Measurements from ENCODE around the gene SLC15A4.
A peak's percentile ranks its signal among the peaks of the same experiment; 100 is the strongest.
"Not testable (repeated sequence)": the region's sequence is repeated elsewhere in the genome, so short reads cannot be mapped to it uniquely, and the experiment has no call there.

The SLC15A4 gene

DNA sequence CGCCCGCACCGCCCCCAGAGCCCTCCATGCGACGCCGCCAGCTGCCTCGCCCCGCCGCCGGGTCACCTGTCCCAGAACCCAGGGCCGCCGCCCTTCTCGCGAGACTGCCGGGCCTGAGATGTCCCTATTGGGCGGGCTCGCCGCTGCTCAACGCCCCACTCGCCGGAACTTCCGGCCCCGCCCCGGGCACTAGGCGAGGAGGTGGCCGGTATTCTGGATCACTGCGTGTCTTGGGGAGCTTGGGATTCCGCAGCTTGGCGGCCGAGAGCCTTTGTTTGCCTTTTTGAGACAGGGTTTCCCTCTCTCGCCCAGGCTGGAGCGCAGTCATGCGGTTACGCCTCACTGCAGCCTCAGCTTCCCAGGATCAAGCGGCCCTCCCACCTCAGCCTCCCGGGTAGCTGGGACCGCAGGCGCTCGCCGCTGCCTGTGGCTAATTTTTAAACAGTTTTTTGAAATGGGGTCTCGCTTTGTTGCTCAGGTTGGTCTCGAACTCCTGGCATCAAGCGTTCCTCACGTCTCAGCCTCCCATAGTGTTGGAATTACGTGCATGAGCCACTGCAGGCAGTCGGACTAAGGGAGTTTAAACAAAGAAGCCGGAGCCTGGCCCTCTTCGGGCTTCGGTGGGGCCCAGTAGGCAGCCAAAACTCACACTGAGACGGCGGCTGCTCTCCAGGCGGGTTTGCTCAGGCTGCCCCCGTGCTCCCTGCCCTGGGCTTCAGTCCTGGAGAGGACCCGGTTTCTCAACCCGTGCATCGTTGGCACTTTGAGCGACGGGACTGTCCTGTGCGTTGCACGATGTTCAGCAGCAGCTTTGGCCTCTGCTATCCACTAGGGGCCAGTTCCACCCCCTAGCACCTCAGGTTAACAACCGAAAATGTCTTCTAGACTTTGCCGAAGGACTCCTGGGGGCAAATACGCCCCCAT lies at the start of gene SLC15A4:
TSS of gene SLC15A4 (minus strand) at position 43 of the 924 bp plus-strand sequence. CDS start at position 28, 15 bp downstream.
- DNase-seq: peak; percentile 89

DNA sequence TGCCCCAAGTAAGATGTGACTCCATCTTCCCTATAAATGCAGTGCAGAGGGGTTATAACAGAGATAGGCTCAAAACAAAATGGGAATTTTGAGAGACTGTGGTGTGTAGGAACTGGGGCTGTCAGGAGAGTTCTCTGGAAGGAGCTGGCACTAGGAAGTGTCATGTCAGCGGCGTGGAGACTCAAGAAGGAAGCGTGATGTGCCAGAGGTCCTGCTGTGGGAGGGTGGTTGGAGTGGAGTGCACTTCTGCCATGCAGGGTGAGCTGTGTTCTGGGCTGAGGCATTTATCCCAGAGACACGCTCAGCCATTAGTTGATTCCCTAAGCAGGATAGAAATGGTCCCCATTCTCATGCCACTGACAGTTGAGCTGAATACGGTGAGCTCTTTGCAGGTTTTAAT lies 48.5 kb upstream of the SLC15A4 start:
- DNase-seq: no peak

DNA sequence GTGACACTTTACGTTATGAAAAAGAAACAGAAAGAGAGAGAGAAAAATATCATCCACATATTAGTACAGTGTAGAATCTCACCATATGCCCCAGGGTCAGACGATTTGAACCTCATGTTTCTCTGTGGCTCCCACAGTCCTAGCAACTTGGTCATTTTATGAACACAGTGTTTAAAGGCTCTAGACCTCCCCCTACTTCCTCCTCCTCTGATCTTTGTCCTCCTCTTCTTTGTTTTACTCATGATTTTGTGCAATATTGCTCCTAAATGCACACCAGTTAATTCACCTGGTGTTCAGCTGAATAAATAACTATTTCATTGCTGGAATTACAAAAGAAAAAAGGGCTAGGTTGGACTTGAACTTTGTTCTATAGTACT lies 47.7 kb upstream of the SLC15A4 start:
- no peak for DNase-seq

DNA sequence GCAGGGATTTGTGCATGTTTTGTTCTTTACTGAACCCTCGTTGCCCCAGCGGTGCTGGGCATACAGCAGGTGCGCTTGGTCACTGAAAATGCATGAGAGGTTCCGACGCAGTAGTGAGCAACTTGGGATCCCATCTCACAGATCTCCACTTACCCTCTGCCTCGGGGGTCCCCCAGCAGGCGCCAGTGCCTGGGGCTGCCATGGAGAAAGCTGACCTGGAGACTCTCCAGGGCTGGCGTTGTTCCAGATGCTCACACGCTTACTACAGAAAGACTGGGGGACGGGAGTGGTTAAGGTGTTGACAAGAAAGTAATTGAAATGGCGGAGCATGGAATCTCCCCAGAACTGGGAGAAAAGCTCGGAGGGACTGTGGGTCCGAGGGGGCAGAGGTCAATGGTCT lies 43.7 kb upstream of the SLC15A4 start:
- no peak for DNase-seq

DNA sequence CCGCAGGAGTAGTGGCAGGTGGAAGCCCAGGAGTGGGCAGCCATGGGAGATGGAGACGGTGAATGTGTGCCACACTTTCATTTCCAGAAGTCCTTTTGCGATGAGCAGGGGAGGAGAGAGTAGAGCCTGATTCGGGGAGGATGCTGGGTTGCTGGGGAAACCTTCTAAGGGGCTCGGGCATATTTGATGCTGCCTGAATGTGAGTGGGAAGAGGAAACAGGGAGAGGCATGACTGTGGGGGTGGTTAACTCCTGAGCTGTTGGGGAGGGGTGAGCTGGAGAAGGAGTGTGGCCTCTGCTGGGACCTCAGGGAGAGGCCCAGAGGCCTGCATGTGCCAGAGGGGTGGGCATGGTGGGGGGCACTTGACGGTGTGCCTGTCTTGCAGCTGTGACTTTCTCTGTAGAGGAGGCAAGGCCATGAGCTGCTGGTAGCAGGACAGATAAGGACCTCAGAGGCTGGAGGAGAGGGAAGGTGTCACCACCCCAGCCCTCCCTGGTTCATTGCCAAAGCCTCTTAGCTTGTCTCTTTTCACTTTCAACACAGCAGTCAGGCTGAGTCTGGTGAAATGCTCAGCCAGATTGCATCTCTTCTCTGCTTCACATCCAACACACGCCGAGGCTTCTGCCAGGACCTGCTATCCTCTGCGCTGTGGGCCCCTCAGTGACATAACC lies 40.9 kb upstream of the SLC15A4 start:
- DNase-seq: no peak

DNA sequence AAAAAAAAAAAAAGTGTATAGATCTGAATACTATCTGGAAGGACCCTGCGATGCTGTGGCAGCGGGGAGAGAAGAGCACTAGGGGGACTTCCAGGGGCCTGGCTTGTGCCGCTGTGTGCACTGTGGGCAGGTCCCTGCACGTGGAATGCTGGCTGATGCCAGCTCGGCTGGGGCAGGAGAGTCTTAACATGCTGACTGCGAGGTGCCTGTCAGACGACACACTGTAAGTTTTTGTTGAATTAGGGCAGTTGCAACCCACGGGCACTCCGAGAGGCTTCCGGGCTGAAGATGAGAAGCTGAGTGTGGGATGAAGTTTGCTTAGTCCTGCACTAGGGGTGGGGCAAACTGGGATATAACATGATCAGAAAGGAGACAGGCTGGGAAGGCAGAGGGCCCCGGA lies 40.2 kb upstream of the SLC15A4 start:
- no peak for DNase-seq

DNA sequence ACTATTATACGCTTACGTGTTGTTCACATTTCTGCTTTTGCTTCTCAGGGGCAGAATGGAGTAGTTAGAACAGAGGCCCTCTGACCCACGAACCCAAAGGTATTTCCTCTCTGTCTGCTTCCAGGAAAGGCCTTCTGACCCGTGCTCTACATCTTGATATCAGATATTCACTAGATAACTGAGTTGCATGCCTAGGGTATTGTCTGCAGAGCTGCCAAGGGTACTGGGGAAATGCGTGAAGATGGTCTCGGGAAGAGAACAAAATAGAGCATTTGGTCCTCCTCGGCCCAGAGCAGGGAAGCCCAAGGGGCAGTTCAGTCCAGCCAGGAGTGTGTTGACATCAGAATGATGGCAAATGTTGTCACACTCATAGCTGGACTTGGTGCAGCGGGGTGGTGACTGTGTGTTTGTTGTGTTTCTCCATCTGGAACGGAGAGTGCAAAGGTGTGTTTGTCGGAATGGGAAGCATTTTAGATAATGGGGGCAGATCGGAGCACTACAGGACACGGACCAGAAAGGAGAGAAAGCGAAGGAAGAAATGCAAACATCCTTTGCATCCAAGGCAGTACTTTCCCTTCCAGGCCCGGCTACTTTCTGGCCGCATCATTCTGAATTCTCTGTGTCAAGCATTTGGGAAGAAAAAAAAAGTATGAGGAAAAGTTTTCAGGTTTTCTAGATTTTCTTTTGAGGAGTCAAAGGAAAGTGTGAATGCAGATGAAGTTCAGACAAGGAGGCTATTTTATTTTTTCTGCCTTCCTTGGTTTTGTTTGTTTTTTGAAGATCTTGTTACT lies 37.7 kb upstream of the SLC15A4 start:
- DNase-seq: no peak

DNA sequence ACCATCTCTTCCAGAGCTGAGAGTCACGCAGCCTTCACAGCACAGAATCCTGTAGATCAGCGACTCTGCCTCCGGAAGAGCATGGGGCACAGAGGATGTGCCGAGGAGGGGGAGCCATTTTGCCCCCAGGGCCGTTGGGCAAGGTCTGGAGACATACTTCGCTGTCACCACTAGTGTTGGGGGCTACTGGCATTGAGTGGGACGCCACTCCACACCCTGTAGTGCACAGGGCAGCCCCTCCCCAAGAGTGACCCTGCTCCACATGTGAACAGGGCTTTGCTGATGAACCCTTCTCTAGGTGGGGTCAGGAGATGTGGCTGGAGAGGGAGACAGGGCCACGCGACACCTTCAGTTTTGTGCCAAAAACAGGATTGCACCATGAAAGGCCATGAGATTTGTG lies 35.6 kb upstream of the SLC15A4 start:
- DNase-seq: no peak

DNA sequence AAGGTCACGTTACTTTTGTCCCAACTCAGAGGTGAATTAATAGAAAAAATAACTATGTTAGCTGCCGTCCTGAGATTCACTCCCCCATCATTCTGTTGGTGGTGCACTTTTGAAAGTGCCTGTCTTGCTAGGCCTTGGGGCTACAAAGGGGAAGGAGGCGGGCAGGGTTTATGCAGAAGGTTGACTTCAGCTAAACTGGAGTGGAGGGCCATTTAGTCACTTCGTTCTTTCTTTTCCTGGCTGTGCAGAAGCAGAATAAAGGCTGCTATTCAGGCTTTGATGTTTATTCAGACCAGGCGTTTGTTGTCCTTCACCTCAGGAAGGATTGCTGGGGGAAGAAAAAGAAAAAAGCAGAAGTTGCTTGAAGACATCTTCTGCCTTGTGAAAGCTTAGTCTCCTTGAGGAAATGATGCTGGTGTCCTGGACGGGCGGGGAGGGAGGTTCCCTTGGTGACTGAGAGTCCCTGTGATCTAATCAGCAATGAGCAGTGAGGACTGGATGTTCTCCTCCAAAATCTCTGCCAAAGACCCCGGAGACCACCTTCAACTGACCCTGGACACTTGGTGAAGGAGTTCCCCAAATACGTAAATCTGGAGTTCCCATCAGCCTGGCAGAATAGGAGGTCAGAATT lies 33.5 kb upstream of the SLC15A4 start:
- no peak for DNase-seq

DNA sequence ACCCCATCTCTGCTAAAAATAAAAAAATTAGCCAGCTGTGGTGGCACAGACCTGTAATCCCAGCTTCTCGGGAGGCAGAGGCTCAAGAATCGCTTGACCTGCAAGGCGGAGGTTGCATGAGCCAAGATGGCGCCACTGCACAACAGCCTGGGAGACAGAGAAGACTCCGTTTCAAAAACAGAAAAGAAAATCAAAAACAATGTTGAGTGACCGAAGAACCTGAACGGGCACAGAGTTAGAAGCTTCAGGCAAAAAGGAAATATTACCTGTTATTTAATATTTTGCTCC lies 33.0 kb upstream of the SLC15A4 start:
- DNase-seq: no peak

DNA sequence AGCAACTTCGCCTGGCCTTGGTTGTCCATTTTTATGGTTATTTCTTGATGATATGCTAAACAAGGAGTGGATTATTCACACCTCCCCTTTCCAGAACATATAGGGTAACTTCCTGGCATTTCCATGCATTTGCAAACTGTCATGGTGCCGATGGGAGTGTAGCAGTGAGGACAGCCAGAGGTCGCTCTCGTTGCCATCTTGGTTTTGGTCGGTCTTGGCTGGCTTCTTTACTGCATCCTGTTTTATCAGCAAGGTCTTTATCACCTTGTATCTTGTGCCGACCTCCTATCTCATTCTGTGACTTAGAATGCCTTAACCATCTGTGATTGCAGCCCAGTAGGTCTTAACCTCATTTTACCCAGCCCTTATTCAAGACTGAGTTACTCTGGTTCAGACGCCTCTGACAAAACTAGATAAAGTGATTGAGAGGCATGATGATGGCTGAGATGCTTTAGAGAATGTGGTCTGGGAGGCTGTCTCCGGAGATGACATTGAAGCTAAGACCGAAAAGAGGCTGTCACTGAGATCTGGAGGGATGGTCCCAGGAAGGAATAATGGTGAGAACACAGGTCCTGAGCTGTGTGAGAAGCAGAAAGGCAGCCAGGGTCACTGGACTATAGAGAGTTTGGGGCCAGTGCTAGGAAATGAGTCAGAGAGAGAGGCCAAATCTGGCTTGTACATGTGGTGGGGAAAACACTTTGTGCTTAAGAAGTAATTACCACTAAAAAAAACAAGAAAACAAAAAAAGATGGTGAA lies 32.5 kb upstream of the SLC15A4 start:
- DNase-seq: no peak

DNA sequence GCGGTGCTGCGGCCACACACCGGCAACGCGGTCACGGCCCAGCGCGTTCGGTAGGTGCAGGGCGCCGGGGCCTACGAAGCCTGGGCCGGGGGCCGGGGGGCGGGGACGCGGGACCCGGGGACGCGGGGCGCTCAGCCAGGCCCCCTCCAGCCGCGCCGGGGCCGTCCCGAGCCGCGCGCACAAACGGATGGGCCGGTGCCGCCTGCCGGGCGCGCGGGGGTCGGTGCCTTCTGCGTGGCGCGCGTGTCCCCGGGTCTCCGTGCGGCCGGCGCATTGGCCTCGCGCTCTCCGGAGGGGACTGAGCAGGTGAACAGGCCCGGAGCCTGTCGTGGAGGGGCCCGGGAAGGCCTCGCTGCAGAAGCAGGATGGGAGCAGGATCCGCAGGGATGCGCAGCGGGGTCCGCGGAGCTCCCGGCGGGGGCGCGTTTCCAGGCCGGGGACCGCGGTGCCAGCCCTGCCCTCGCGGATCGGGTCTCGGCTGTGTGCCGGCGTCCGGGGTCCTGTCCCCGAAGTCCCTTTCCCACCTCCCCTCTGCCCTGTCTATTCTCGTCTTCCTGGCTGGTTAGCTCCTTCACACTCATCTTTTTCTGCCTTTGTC lies 29.9 kb upstream of the SLC15A4 start:
- no peak for DNase-seq

DNA sequence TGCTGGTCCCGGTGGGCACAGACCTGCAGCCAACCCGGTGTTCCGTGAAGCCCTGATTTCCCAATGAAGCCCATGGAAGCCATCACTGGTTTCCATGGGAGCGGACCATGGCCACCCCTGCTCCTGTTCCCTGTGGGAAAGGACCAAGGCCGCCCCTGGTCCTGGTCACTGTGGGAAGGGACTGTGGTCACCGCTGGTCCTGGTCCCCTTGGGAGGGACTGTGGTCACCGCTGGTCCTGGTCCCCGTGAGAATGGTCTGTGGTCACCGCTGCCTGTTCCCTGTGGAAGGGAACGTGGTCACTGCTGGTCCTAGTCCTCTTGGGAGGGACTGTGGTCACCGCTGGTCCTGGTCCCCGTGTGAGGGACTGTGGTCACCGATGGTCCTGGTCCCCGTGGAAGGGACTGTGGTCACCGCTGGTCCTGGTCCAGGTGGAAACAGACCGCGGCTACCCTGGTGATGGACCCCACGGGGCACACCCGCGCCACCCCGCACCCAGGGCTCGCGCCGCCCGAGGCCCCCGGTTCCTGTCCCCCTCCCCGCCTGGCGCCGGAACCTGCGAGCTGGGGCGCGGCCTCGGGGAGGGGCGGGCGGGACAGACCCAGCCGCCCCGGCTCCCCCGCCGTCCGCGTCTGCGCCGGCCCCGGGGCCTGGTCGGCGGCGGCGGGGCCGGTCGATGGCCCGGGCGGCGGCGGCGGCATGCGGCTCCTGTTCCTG lies 29.3 kb upstream of the SLC15A4 start, which contains the start of gene GLT1D1:
TSS of gene GLT1D1 (plus strand) at position 594 of the 715 bp plus-strand sequence. CDS start at position 698, 104 bp downstream.
- no peak for DNase-seq

DNA sequence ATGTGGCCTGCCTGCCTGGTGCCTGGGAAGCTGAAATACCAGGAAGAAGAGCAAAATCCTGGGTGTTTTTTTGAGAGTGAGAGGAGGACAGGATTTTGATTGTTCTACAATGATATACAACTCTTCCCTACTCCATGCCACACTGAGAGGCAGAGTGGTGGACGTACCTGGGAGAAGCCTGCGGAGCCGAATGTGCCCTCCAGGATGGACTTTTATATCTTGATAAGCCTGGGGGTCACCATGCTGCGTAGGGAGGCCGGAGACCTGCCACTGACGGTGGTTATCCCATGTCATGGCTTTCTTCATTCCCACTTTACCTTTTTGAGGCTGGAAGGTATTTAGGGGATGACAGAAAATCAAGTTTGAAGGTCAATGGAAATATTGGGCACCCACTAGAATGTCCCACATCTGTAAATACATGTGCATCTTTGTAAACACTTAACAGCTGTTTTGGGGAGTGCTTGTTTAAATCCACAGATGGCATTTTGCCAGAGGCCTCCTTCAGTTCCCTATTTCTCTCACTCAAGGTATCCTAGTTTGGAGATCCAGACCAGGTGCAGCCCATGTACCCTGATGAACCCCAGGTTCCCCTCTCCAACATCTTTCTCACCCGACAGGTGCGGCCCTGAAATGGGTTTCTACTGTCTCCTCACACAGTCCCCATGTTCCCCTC lies 28.4 kb upstream of the SLC15A4 start:
- no peak for DNase-seq

DNA sequence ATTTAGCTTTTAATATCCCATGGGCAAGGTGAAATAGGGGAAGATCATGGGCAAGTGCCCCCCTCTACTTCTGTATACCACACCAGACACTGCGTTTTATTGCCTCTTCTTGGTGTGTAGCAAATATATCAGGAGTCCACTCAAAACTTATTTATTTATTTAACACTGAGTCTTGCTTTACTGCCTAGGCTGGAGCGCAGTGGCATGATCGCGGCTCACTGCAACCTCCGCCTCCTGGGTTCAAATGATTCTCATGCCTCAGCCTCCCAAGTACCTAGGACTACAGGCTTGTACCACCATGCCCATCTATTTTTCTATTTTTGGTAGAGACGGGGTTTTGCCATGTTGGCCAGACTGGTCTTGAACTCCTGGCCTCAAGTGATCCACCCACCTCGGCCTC lies 27.7 kb upstream of the SLC15A4 start:
- DNase-seq: not testable (repeated sequence)

DNA sequence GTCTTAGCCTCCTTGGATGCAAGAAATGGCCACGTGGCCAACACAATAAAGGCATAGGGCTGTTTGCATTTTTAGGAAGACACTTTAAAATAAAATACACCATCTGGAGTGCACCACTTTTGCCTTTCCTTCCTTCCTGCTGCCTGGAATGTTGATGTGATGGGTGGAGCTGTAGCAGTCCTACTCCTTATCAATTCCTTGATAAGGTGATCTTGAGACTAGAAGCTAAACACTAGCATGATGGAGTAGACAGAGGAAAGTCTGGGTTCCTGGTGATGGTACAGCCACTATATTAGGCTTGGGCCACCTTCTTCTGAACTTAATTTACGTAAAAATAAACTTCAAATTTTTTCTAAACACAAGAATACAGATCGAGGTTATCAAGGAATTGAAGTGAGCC lies 26.6 kb upstream of the SLC15A4 start:
- DNase-seq: no peak

DNA sequence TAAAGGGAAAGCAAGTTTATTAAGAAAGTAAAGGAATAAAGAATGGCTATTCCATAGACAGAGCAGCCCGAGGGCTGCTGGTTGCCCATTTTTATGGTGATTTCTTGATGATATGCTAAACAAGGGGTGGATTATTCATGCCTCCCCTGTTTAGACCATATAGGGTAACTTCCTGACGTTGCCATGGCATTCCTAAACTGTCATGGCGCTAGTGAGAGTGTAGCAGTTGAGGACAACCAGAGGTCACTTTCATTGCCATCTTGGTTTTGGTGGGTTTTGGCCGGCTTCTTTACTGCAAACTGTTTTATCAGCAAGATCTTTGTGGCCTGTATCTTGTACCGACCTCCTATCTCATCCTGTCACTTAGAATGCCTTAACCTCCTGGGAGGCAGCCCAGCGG lies 26.0 kb upstream of the SLC15A4 start:
- DNase-seq: not testable (repeated sequence)

DNA sequence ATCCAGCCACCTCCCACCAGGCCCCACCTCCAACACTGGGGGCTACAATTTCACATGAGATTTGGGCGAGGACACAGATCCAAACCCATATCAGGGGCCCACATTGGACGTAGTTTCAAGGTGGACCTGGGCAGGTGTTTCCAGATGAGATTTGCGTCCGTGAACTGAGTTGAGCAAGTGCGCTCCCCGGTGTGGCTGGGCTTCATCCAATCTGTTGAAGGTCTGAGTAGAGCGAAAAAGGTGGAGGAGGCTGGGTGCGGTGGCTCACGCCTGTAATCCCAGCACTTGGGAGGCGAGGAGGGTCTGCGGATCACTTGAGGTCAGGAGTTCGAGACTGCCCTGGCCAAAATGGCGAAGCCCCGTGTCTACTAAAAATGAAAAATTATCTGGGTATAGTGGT lies 24.6 kb upstream of the SLC15A4 start:
- DNase-seq: no peak

DNA sequence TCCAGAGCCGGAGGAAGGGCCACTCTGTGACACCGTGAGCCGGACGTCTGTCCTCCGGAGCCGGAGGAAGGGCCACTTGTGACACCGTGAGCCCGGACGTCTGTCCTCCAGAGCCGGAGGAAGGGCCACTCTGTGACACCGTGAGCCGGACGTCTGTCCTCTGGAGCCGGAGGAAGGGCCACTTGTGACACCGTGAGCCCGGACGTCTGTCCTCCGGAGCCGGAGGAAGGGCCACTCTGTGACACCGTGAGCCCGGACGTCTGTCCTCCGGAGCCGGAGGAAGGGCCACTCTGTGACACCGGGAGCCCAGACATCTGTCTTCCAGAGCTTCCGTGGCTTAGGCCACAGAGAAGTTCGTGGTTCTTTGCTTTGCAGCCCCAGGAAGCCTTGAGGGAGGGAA lies 22.9 kb upstream of the SLC15A4 start:
- DNase-seq: not testable (repeated sequence)

DNA sequence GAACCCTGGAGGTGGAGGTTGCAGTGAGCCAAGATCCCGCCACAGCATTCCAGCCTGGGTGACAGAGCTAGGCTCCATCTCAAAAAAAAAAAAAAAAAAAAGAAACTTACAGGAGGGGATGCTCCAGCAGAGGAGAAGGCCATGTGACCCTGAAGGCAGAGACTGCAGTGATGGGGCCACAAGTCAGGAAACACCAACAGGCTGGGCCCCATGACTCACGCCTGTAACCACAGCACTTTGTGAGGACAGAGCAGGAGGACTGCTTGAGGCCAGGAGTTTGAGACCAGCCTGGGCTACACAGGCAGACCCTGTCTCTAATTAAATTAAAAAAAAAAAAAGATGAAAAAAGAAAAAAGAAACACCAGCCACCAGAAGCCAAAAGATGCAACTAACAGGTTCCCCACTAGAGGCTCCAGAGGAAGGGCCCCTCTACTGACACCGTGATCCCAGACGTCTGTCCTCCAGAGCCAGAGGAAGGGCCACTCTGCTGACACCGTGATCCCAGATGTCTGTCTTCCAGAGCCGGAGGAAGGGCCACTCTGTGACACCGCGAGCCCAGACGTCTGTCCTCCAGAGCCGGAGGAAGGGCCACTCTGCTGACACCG lies 20.4 kb upstream of the SLC15A4 start:
- DNase-seq: no peak
